GM12873 (cell line): ENCODE data around the gene BTG3.

ENCODE experiments used
- TF ChIP-seq, protein P1 (sequence below): IDR thresholded peaks from 2 replicates; pipeline ENCODE4 v1.5.1; 2012; ENCODE audit warnings: low read depth, mild to moderate bottlenecking, moderate library complexity, low read length, control low read depth; ENCODE audit not compliant: insufficient read depth; ENCODE audit errors: missing control alignments

Gene BTG3

DNA sequence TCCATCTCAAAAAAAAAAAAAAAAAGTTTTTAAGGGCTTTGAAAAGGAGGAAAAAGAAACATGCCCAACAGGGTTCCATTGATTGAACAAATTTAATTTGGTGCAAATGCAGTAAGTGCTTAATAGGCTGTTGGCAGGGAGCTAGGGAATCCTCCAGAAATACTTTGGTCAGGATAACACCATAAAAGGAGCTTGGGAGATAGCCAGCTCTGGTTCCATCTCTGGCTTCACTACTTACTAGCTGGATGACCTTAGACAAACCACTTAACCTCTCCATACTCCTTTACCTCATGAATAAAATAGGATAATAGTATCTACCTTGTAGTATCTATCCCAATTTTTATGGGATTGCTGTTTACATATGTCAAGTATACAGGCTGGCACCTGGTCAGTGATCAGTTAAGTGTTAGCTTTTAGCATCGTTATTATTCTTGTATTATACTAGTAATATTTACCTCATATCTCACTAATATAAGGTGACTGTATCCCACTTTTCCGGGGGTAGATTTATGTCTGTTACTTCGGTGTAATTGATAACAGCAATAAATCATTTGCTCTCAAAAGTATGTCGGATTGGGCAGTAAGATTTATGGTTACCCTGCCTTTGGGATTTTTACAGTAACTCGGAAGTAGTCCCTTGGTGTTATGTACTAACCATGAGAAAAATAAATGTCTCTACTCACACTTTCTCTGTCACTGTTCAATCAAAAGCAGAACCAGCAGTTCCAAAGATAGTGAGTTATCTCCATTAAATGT, 36.4 kb downstream of the BTG3 start:
- TF ChIP-seq, protein P1, sequence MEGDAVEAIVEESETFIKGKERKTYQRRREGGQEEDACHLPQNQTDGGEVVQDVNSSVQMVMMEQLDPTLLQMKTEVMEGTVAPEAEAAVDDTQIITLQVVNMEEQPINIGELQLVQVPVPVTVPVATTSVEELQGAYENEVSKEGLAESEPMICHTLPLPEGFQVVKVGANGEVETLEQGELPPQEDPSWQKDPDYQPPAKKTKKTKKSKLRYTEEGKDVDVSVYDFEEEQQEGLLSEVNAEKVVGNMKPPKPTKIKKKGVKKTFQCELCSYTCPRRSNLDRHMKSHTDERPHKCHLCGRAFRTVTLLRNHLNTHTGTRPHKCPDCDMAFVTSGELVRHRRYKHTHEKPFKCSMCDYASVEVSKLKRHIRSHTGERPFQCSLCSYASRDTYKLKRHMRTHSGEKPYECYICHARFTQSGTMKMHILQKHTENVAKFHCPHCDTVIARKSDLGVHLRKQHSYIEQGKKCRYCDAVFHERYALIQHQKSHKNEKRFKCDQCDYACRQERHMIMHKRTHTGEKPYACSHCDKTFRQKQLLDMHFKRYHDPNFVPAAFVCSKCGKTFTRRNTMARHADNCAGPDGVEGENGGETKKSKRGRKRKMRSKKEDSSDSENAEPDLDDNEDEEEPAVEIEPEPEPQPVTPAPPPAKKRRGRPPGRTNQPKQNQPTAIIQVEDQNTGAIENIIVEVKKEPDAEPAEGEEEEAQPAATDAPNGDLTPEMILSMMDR, result no peak

DNA sequence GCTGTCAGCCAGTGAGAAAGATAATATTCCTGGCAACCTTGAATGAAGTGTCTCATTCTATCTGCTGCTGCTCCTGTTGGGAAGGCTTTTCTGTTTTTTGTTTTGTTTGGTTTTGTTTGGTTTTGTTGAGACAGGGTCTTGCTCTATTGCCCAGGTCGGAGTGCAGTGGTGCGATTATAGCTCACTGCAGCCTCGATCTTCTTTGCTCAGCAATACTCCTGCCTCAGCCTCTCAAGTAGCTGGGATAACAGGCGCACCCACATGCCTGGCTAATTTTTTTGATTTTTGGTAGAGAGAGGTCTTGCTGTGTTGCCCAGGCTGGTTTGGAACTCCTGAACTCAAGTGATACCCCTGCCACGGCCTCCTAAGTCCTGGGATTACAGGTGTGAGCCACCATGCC, 37.6 kb downstream of the BTG3 start:
- TF ChIP-seq, protein P1, result no peak

DNA sequence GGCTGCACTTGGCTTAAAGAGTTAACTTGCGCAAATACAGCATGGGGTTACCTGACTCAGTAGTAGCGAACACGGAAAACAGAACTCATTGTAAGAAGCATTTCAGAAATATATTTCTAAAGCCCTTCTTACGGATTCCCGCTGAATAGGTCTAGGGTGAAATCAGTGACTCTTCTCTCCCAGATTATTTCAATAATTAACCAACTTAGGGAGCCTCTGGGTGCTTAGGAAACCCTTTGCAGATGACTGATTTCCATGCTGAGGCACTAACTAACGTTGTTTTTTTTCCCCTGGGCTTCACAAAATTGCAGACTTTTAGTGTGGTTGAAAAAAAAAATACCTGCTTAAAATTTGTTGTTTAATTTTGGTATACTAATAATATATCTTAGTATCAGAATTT, 40.3 kb downstream of the BTG3 start:
- TF ChIP-seq, protein P1, result no peak

DNA sequence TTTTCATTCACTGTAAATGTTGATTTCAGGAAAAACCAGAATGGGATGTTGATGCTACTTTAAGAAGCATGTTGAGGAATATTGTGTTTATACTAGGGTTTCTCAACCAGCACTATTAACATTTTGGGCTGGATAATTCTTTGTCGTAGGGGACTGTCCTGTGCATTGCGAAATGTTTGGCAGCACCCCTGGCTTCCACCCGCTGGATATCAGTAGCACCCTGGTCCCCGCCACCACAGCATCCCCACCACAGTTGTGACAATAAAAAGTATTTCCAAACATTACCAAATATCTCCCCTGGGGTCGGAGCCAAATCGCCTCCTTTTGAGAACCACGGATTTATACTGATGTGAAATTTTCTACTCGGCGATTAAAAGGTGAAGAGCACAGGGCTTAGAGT, 41.9 kb downstream of the BTG3 start:
- TF ChIP-seq, protein P1, result no peak

DNA sequence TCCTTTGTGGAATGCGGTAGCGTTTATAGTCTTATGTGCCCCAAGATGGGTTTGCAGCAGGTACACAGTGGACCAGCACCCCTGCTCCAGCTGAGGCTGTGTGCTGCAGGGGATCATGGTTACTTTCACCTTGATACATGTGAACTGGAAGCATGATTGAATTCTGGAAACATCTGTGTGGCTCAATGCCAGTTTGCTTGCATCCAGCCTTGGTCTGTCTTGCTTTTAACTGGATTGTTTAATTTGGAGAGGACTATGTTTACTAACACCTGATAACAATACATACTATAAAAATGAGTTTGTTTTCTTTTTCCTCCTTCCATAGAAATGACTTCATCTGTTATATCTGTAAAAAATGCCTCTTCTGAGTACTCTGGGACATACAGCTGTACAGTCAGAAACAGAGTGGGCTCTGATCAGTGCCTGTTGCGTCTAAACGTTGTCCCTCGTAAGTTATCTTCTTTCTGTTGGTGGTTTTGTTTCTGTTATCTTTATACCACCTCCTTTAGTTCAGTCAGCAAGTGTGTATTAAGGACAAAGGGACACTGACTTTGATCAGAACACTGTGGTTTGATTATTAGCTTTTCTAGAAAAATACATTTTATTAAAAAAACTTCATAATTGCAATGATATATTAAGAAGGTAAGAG, 52.2 kb downstream of the BTG3 start:
- TF ChIP-seq, protein P1, result no peak

DNA sequence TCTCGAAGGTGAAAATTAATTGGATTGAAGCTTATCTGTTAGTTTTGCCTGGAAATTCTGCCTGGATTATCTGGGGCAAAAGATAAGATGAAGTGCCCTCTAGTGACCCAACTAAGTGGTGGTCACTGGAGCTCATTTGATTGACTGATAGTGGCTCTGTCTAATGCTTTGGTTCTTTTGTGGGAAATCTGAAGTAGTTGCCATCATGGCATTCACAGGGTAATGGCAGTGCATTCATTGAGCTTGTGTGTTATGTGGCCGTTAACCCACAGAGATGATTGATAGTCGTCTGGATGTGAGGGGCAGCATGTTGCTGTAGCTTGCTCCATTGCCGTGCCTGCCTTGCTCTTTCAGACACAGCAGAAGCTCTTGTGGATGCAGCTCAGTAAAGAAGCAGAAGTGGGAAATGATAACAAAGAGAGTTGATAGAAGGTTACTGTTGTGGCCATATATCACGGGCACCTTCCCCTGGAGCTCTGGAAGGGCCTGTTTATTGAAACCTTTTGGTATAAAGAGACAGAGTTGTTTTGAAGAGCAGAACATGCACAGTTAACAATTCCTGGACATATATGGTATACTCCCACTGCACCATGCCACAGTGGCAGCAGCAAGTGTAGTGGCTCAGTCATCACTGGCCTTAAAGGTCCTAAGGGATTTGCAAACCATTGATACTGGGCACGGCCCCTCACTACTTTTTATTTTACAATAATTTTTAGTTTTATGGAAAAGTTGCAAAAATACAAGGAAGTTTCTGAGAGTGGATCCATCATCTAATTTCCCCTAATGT, 57.8 kb downstream of the BTG3 start:
- TF ChIP-seq, protein P1, result peak; percentile 27

DNA sequence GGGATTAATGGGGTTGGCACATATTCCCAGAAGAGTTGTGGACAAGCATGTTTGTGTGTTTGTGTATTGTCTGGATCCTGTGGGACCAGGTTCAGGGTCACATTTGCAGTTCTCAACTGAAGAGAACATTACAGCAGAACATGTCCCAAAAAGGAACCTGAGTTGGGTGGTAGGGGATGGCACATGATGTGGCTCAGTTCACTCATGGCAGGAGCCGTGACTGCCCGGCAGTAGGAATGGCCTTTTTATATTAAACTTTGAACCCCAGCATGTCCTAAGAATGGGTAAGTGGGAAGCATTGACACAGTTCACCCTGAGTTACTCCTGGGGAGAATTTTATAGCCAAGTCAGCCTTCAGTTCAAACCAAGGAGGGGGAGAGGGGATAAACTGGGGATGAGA, 58.6 kb downstream of the BTG3 start:
- TF ChIP-seq, protein P1, result no peak
